HepG2 (cell line): Measurements from ENCODE around the gene SMARCAD1. TPM values are rescaled to one million over a fixed set of nuclear protein-coding genes. Genes with fewer than 3 reads are reported as not detected.

Source experiments
- ATAC-seq: fragments of 200-7000 bp; cut with Tn5 transposase; 3 replicates; pipeline ENCODE4 v1.9.1; 2020; ENCODE audit warnings: mild to moderate bottlenecking, moderate library complexity
- BruUV-seq: library from RNA; stranded (reverse); fragments of 400-500 nt; replicated peaks from 2 replicates; lab custom pipeline; 2021; lab: Mats Ljungman, UMichigan
- CTCF ChIA-PET: fragments of 300-600 bp; formaldehyde crosslinking; extraction: SDS; loops from one replicate; lab custom pipeline; 2021; ENCODE audit warnings: low total read pairs, inconsistent platforms, low intra/inter-chr PET ratio; lab: Yijun Ruan, JAX
- POLR2A ChIA-PET: fragments of 350-600 bp; sonication (Branson Sonifier 250); formaldehyde crosslinking; loops from one replicate; lab custom pipeline; 2020; ENCODE audit warnings: antibody characterized with exemption, inconsistent platforms; lab: Yijun Ruan, JAX
- DNase-seq: peaks from one replicate; pipeline ENCODE4 v3.0.0-alpha.2; 2015; ENCODE audit warnings: low spot score
- FAIRE-seq: peaks from 3 replicates; lab custom pipeline; 2011; peaks lifted over from hg19 to GRCh38; lab: Jason Lieb, UNC
- H2AFZ ChIP-seq: one replicate; pipeline ENCODE4 v1.6.1; 2011; ENCODE audit warnings: low read length, inconsistent platforms
- H3K27ac ChIP-seq: fragments of 300-600 bp; 3 replicates; pipeline ENCODE4 v1.8.0; 2011; ENCODE audit warnings: mixed run types, mild to moderate bottlenecking, mixed read lengths, low read length, inconsistent platforms; ENCODE audit not compliant: insufficient read depth; ENCODE audit errors: extremely low read length
- H3K27me3 ChIP-seq, 2 experiments: fragments of 200-600 bp in 1 of 2; 2 replicates in 1 of 2; 3 replicates in 1 of 2; pipeline versions ENCODE4 v1.6.0 to v1.8.0; 2011; ENCODE audit warnings: low read length in 2 of 2, mild to moderate bottlenecking in 2 of 2, moderate library complexity in 2 of 2, inconsistent platforms in 1 of 2; ENCODE audit not compliant: insufficient read depth in 2 of 2, control insufficient read depth in 1 of 2
- H3K36me3 ChIP-seq, 2 experiments: fragments of 200-600 bp in 1 of 2; replicated peaks in 1 of 2; 2 replicates in 1 of 2; 3 replicates in 1 of 2; pipeline versions ENCODE4 v1.5.1 to v1.8.0; 2011; ENCODE audit warnings: low read length in 2 of 2, inconsistent platforms in 1 of 2; ENCODE audit not compliant: insufficient read depth in 2 of 2, control insufficient read depth in 1 of 2
- H3K4me1 ChIP-seq: 2 replicates; pipeline ENCODE4 v1.5.1; 2012; ENCODE audit warnings: low read length, inconsistent platforms; ENCODE audit not compliant: insufficient read depth
- H3K4me2 ChIP-seq: 2 replicates; pipeline ENCODE4 v1.6.0; 2011; ENCODE audit warnings: low read depth, low read length, inconsistent platforms
- H3K4me3 ChIP-seq, 3 experiments: fragments of 200-600 bp in 1 of 3; sonication (generic), shearing (Covaris generic) in 1 of 3; replicated peaks in 1 of 3; 2 replicates each; pipeline ENCODE4 v1.5.1; 2011 to 2016; ENCODE audit warnings: low read length in 3 of 3, inconsistent platforms in 2 of 3, low read depth in 2 of 3, mild to moderate bottlenecking in 2 of 3, control low read depth in 1 of 3, mixed read lengths in 1 of 3; ENCODE audit not compliant: insufficient read depth in 1 of 3
- H3K79me2 ChIP-seq: one replicate; pipeline ENCODE4 v1.6.1; 2011; ENCODE audit warnings: low read length, inconsistent platforms; ENCODE audit not compliant: insufficient read depth
- H3K9ac ChIP-seq: 2 replicates; pipeline ENCODE4 v1.6.0; 2011; ENCODE audit warnings: mild to moderate bottlenecking, low read depth, low read length, inconsistent platforms; ENCODE audit not compliant: insufficient read depth
- H3K9me3 ChIP-seq: 2 replicates; pipeline ENCODE4 v1.5.1; 2012; ENCODE audit warnings: mild to moderate bottlenecking, low read length
- H4K20me1 ChIP-seq: 2 replicates; pipeline ENCODE4 v1.6.0; 2011; ENCODE audit warnings: inconsistent platforms, mild to moderate bottlenecking, low read length, moderate library complexity; ENCODE audit not compliant: insufficient read depth
- ARNT2 ChIP-seq: sonication (generic); formaldehyde crosslinking; IDR thresholded peaks from 2 replicates; pipeline ENCODE4 v1.8.0; 2022; ENCODE audit warnings: mild to moderate bottlenecking, low read depth, missing genetic modification reagents, moderate library complexity
- CHD2 ChIP-seq: IDR thresholded peaks from 2 replicates; pipeline ENCODE4 v1.6.1; 2011; ENCODE audit warnings: low read depth, low read length, improper control_type of control experiment
- ELF3 ChIP-seq: IDR thresholded peaks from 2 replicates; pipeline ENCODE4 v1.6.1; 2016; ENCODE audit warnings: missing genetic modification reagents, missing compliant biosample characterization
- LRRFIP1 ChIP-seq: sonication (generic); formaldehyde crosslinking; conservative IDR thresholded peaks from 2 replicates; pipeline ENCODE4 v1.4.0; 2020; ENCODE audit warnings: missing genetic modification reagents
- NRL ChIP-seq: sonication (generic); formaldehyde crosslinking; IDR thresholded peaks from 2 replicates; pipeline ENCODE4 v1.5.0; 2020; ENCODE audit warnings: missing genetic modification reagents, mild to moderate bottlenecking, moderate library complexity, borderline replicate concordance
- PAX8 ChIP-seq: sonication (generic); formaldehyde crosslinking; IDR thresholded peaks from 2 replicates; pipeline ENCODE4 v1.8.0; 2022; ENCODE audit warnings: mild to moderate bottlenecking, missing genetic modification reagents, borderline replicate concordance
- REPIN1 ChIP-seq: sonication (generic); formaldehyde crosslinking; IDR thresholded peaks from 2 replicates; pipeline ENCODE4 v1.8.0; 2022; ENCODE audit warnings: missing genetic modification reagents, low read depth, mild to moderate bottlenecking, borderline replicate concordance
- REXO4 ChIP-seq: sonication (generic); formaldehyde crosslinking; IDR thresholded peaks from 2 replicates; pipeline ENCODE4 v1.8.0; 2022; ENCODE audit warnings: missing genetic modification reagents, mild to moderate bottlenecking, borderline replicate concordance
- SMAD1 ChIP-seq: sonication (generic); formaldehyde crosslinking; IDR thresholded peaks from 2 replicates; pipeline ENCODE4 v1.4.0; 2020; ENCODE audit warnings: missing genetic modification reagents, low read depth, mild to moderate bottlenecking, borderline replicate concordance
- SMYD3 ChIP-seq: sonication (generic); formaldehyde crosslinking; IDR thresholded peaks from 2 replicates; pipeline ENCODE4 v1.8.1; 2023; ENCODE audit warnings: mild to moderate bottlenecking, missing genetic modification reagents
- SOX6 ChIP-seq, 2 experiments: fragments of 450-650 bp in 1 of 2; sonication (generic) in 1 of 2; formaldehyde crosslinking in 1 of 2; IDR thresholded peaks; 2 replicates each; pipeline versions ENCODE4 v1.4.0 to v1.6.1; 2017 to 2020; ENCODE audit warnings: antibody characterized with exemption in 1 of 2, mild to moderate bottlenecking in 1 of 2, missing genetic modification reagents in 1 of 2
- TP53 ChIP-seq: sonication (generic); formaldehyde crosslinking; conservative IDR thresholded peaks from 2 replicates; pipeline ENCODE4 v1.4.0; 2020; ENCODE audit warnings: missing genetic modification reagents
- ZFP41 ChIP-seq: sonication (generic); formaldehyde crosslinking; IDR thresholded peaks from 2 replicates; pipeline ENCODE4 v1.4.0; 2020; ENCODE audit warnings: mild to moderate bottlenecking, missing genetic modification reagents, borderline replicate concordance
- ZNF143 ChIP-seq: sonication (generic); formaldehyde crosslinking; IDR thresholded peaks from 2 replicates; pipeline ENCODE4 v1.4.0; 2020; ENCODE audit warnings: missing genetic modification reagents
- ZNF232 ChIP-seq: sonication (generic); formaldehyde crosslinking; IDR thresholded peaks from 2 replicates; pipeline ENCODE4 v1.4.0; 2020; ENCODE audit warnings: missing genetic modification reagents, borderline replicate concordance
- ZNF550 ChIP-seq: sonication (generic); formaldehyde crosslinking; IDR thresholded peaks from 2 replicates; pipeline ENCODE4 v1.4.0; 2020; ENCODE audit warnings: mild to moderate bottlenecking, missing genetic modification reagents, borderline replicate concordance
- in situ Hi-C: cut with HindIII; loops from 2 replicates; pipeline ENCODE4 v1.10.0; 2017; ENCODE audit warnings: low pct_unique_long_range_greater_than_20kb; ENCODE audit not compliant: extremely low pct_ligation_motif_present
- intact Hi-C: fragments of 100-400 bp; cut with micrococcal nuclease; formaldehyde crosslinking; loops from one replicate; pipeline ENCODE4 v1.10.0; 2022; ENCODE audit not compliant: unreplicated experiment
- polyA plus RNA-seq, 8 experiments: library from polyadenylated mRNA; depleted of rRNA in 3 of 8; stranded (reverse) in 7 of 8; unstranded in 1 of 8; fragments of >200 nt; fragmentation: Illumina TruSeq in 4 of 8; extraction: Trizol in 4 of 8; gene quantifications; 2 replicates each; pipeline versions ENCODE4 v1.2.1 to v1.2.3, GENCODE V29; 2011 to 2016; ENCODE audit warnings: low read depth in 4 of 8, missing spikeins in 1 of 8, mixed read lengths in 1 of 8; ENCODE audit not compliant: insufficient read depth in 1 of 8
- total RNA-seq, 5 experiments: library from RNA; depleted of rRNA; stranded (reverse); fragments of >200 nt; fragmentation: Illumina TruSeq; extraction: Trizol; gene quantifications; 2 replicates each; pipeline ENCODE4 v1.2.3, GENCODE V29; 2016; ENCODE audit warnings: low read depth in 1 of 5

SMARCAD1 gene
- total and polyA plus RNA-seq, 2 of the 13 experiments (the other 11 are each of a cell fraction or from before 2014, with no cell fraction given), result 18.2 to 35.9 TPM

- POLR2A ChIA-PET, result no interaction called here
- no peak for FAIRE-seq
- peaks cover 2 to 18% of the 10 kb centered on the region in 2 experiments for H3K36me3 ChIP-seq
Observed at GRCh38 chr4:94251094-94251493, 43.4 kb downstream of the SMARCAD1 start.

More at GRCh38 chr4:94251094-94251493, 43.4 kb downstream of the SMARCAD1 start:
- Histone ChIP-seq H3K27ac (no peak overlapping the region), H4K20me1 (no peaks in the 10 kb centered on the region), H3K9me3 (no peaks in the 10 kb centered on the region), H3K9ac (no peak overlapping the region), H3K4me2 (no peak overlapping the region), H2AFZ (no peak overlapping the region), H3K4me1 (no peaks in the 10 kb centered on the region), H3K79me2 (no peaks in the 10 kb centered on the region), H3K27me3 (no peaks in the 10 kb centered on the region), H3K4me3 (no peak overlapping the region)
- no TSS peak for BruUV-seq
- in situ Hi-C loops, result loop anchor here (25.0 kb wide), 1 partner anchor 464 kb away; no protein-coding TSS in a partner anchor
- CTCF ChIA-PET, result no interaction called here
- TF ChIP-seq ARNT2 (CRISPR knock-in tag) (no peak), CHD2 (no peak), SOX6 (IDR thresholded peaks at IDR 0.05) (no peak), SOX6 (CRISPR knock-in tag; IDR thresholded peaks at IDR 0.05) (no peak), TP53 (no peak), REPIN1 (CRISPR knock-in tag) (no peak), SMYD3 (CRISPR knock-in tag) (no peak), ZNF232 (no peak), ZNF143 (CRISPR knock-in tag) (no peak), REXO4 (CRISPR knock-in tag) (no peak), LRRFIP1 (CRISPR knock-in tag) (no peak), ZNF550 (no peak), NRL (no peak), ELF3 (CRISPR knock-in tag) (no peak), PAX8 (CRISPR knock-in tag) (no peak), ZFP41 (CRISPR knock-in tag) (no peak), SMAD1 (CRISPR knock-in tag) (no peak)
- ATAC-seq (no peak), DNase-seq (no peak)
- intact Hi-C loops, result no loop called here
